GM20000 (cell line): ENCODE data around the gene HCAR1.
A peak's percentile ranks its signal among the peaks of the same experiment; 100 is the strongest.
"Not testable (repeated sequence)": the region's sequence is repeated elsewhere in the genome, so short reads cannot be mapped to it uniquely, and the experiment has no call there.

Experiments used
- DNase-seq: peaks from one replicate; pipeline ENCODE4 v3.0.0; 2012; ENCODE audit warnings: low spot score
- TF ChIP-seq, protein P1 (sequence below): IDR thresholded peaks from 2 replicates; pipeline ENCODE4 v1.5.1; 2012; ENCODE audit warnings: mild to moderate bottlenecking, control low read depth; ENCODE audit errors: extremely low read depth, missing control alignments

HCAR1 gene, protein sequence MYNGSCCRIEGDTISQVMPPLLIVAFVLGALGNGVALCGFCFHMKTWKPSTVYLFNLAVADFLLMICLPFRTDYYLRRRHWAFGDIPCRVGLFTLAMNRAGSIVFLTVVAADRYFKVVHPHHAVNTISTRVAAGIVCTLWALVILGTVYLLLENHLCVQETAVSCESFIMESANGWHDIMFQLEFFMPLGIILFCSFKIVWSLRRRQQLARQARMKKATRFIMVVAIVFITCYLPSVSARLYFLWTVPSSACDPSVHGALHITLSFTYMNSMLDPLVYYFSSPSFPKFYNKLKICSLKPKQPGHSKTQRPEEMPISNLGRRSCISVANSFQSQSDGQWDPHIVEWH

DNA sequence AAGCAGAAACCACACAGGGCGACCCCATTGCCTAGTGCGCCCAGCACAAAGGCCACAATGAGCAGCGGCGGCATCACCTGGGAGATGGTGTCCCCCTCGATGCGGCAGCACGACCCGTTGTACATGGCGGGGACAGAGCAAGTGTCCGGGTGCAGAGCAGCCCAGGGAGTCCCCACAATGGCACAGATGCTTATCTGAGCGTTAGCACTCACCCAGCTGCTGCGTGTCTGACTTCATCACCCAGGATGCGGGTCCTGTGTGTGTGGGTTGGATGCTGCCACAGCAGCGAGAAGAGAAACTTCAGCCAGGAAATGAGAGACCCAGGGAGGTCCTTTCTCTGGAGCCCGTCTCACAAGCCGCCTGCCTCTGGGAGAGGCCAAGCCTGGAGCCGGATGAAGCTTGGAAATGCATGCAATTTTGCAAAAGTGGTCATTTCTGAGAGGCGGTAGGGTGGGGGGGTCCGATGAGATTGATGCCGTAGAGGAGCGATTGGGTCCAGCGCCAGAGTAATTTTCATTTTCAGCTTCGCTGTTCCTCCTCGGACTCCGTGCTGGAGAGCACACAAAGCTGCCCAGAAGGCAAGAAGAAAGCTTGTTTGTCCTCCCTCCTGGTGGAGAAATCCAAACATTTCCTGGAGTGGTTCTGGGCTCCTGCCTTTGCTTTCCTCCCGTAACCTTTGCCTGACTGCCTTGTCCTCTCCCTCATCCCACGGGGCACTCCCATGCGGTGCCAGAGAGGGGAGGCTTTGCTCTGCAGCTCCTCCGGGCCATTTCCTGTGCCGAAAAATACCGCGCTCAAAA lies at the start of gene HCAR1:
HCAR1 (minus strand) TSS at position 630 of the 800 bp plus-strand sequence; CDS start at position 125, 505 bp downstream.
- no peak for DNase-seq
- TF ChIP-seq, protein P1, sequence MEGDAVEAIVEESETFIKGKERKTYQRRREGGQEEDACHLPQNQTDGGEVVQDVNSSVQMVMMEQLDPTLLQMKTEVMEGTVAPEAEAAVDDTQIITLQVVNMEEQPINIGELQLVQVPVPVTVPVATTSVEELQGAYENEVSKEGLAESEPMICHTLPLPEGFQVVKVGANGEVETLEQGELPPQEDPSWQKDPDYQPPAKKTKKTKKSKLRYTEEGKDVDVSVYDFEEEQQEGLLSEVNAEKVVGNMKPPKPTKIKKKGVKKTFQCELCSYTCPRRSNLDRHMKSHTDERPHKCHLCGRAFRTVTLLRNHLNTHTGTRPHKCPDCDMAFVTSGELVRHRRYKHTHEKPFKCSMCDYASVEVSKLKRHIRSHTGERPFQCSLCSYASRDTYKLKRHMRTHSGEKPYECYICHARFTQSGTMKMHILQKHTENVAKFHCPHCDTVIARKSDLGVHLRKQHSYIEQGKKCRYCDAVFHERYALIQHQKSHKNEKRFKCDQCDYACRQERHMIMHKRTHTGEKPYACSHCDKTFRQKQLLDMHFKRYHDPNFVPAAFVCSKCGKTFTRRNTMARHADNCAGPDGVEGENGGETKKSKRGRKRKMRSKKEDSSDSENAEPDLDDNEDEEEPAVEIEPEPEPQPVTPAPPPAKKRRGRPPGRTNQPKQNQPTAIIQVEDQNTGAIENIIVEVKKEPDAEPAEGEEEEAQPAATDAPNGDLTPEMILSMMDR, result no peak

DNA sequence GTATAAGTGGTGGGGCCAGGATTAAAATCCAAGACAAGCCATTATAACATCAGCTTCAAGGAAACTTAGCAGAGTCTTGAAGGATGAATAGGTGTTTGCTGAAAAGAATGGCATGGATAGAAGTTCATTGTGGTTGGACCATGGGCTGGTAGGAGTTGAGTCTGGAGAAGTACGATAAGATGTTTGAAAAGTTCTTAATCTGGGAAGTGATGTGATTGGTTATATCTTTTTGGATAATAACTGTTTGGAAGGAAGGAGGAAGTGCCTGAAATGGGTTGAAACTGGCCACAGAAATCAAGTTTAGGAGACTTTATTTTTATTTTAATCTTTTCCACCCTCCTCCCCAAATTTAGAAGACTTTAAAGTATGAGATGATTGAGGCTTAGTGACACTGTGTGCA lies 26.9 kb upstream of the HCAR1 start:
- TF ChIP-seq, protein P1, result no peak
- no peak for DNase-seq

DNA sequence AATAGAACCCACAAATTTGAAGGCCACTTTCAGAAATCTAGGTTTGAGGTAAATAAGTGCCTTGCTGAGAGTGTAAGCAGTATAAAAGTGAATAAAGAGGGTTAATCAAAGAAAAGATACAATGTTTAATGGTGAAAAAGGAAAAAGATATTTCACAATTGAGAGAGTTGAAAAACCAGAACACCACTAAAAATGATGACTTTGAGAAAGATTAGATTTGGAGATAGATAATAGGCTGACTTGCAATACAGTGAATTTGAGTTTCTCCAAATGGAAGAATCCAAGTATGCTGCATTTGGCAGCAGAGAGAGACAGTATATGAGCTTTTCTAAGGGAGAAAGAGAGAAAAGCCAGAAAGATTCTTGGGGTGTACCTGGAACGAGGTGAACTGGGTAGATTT lies 24.1 kb upstream of the HCAR1 start:
- TF ChIP-seq, protein P1, result no peak
- DNase-seq, result no peak

DNA sequence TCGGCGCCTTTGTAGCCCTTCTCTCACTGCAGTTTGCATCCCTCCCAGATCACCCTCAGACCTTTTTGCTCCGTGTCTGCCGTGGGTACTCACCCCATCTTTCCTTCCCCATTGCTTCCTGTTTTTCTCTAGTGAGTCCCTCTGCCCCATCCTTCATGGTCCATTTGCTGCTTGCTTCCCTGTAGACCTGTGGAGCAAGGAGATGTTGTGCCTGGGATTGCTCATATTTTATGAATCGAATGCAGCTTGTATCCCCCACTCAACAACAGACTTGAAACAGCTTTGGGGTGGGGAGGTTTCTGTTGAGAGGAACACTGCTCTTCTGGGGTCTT lies 22.6 kb upstream of the HCAR1 start:
- peak; percentile 17 for DNase-seq
- TF ChIP-seq, protein P1, result no peak

DNA sequence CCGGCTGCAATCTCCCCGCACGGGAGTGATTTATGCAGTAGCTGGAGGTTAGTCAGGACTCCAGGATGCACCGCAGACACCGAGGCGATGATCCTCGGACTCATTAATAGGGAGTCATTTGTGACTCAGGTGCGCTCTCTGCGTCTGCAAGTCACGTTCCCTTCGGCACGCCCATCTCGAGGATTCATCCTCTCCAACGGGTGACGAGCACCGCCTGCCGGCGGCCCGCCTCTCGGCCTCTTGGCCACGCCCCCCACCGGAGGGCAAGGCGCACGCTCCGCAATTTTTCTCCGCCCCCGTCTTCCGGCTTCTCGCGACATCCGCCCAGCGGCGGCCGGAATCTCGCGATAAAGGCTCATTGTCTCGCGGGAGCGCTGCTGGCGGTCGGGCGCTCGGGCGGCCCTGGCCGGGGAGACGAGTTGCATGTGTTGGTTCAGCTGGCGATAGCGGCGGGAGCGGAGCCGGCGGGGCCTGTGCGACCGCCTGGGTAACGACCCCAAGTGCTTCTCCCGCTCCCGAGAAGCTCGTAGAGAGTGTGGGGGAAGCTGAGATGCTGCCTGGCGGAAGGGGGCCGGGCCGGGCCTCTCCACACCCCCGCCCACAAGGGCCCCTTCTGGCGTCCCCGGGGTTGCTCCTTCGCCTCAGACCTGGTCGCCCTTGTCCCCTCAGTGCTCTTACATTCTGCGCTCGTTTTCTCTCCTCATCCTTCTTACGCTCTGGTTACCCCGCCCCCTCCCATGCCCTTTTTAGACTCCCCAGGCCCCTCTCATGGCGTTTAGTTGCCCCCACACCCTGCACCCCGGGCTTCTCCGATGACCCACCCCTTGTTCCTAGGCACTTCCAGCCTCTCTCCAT lies 22.0 kb upstream of the HCAR1 start, which contains the start of gene DENR:
DENR (plus strand) TSS at position 361 of the 855 bp plus-strand sequence. CDS start 878 bp downstream, outside the sequence.
- TF ChIP-seq, protein P1, result peak; percentile 90
- DNase-seq, result peak; percentile 94

DNA sequence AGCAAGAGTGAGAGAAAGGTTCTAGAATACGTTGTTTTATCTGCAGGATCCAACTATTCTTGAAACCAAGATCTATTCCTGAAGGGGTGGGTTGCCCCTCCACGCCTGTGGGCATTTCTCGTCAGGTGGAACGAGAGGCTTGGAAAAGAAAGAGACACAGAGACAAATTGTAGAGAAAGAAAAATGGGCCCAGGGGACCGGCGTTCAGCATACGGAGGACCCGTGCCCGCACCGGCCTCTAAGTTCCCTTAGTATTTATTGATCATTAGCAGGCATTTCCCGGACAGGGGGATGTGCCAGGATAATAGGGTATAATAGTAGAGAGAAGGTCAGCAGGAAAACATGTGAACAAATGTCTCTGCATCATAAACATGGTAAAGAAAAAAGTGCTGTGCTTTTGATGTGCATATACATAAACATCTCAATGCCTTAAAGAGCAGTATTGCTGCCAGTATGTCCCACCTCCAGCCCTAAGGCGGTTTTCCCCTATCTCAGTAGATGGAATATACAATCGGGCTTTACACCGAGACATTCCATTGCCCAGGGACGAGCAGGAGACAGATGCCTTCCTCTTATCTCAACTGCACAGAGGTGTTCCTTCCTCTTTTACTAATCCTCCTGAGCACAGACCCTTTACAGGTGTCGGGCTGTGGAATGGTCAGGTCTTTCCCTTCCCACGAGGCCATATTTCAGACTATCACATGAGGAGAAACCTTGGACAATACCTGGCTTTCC lies 20.3 kb upstream of the HCAR1 start:
- not testable (repeated sequence) for DNase-seq
